Thoracic aorta (tissue), 2 donors: ENCODE results near the gene COMMD4. TPM values are rescaled to one million over a fixed set of nuclear protein-coding genes. Genes with fewer than 3 reads are reported as not detected.

ENCODE experiments used
- ATAC-seq: fragments of 150-250 bp; one replicate; pipeline ENCODE4 v1.8.0; 2017; ENCODE audit warnings: low read depth; ENCODE audit not compliant: insufficient number of reproducible peaks, low FRiP score
- DNase-seq: peaks from one replicate; pipeline ENCODE4 v3.0.0-alpha.2; 2020; ENCODE audit warnings: low spot score
- H3K27ac ChIP-seq, 2 donors: fragments of 200-600 bp; sonication (generic); 1 replicate in 1 of 2; 2 replicates in 1 of 2; pipeline ENCODE4 v1.5.1; 2016; ENCODE audit warnings: mild to moderate bottlenecking in 2 of 2, moderate library complexity in 2 of 2
- H3K27me3 ChIP-seq: fragments of 200-600 bp; sonication (generic); replicated peaks from 2 replicates; pipeline ENCODE4 v1.6.0; 2016; ENCODE audit warnings: mild to moderate bottlenecking; ENCODE audit not compliant: insufficient read depth
- H3K36me3 ChIP-seq: fragments of 200-600 bp; sonication (generic); one replicate; pipeline ENCODE4 v1.5.1; 2016
- H3K4me1 ChIP-seq, 2 donors: fragments of 200-600 bp; sonication (generic); 1 replicate in 1 of 2; 2 replicates in 1 of 2; pipeline versions ENCODE4 v1.5.1 to v1.6.0; 2016; ENCODE audit warnings: low read depth in 2 of 2, mild to moderate bottlenecking in 1 of 2; ENCODE audit not compliant: control insufficient read depth in 1 of 2
- H3K4me3 ChIP-seq: fragments of 200-600 bp; sonication (generic); 2 replicates; pipeline ENCODE4 v1.5.1; 2016; ENCODE audit warnings: mild to moderate bottlenecking
- H3K9me3 ChIP-seq: fragments of 200-600 bp; sonication (generic); 2 replicates; pipeline ENCODE4 v1.5.1; 2016
- total RNA-seq, 2 donors: library from RNA; depleted of rRNA; stranded (reverse); fragments of >200 nt; gene quantifications; one replicate each; pipeline versions ENCODE4 v1.1.0 to v1.2.3, GENCODE V29; 2016
- TF ChIP-seq, protein P1 (sequence below): fragments of 200-600 bp; sonication (generic); IDR thresholded peaks from one replicate; pipeline ENCODE4 v1.5.1; 2019; ENCODE audit warnings: antibody characterized with exemption

Gene COMMD4
- total RNA-seq, 2 donors from 2014 or later = 57.6 to 71.2 TPM

GRCh38 chr15:75356006-75356405 is 20.1 kb downstream of the COMMD4 start:
- Histone ChIP-seq H3K27me3 (no peaks in the 10 kb centered on the region), H3K4me1 (no peaks in the 10 kb centered on the region), H3K27ac (no peak overlapping the region), H3K36me3 (peaks cover 20% of the 10 kb centered on the region), H3K4me3 (no peak overlapping the region), H3K9me3 (no peaks in the 10 kb centered on the region)
- no peak for DNase-seq
- ATAC-seq = no peak
- TF ChIP-seq, protein P1, sequence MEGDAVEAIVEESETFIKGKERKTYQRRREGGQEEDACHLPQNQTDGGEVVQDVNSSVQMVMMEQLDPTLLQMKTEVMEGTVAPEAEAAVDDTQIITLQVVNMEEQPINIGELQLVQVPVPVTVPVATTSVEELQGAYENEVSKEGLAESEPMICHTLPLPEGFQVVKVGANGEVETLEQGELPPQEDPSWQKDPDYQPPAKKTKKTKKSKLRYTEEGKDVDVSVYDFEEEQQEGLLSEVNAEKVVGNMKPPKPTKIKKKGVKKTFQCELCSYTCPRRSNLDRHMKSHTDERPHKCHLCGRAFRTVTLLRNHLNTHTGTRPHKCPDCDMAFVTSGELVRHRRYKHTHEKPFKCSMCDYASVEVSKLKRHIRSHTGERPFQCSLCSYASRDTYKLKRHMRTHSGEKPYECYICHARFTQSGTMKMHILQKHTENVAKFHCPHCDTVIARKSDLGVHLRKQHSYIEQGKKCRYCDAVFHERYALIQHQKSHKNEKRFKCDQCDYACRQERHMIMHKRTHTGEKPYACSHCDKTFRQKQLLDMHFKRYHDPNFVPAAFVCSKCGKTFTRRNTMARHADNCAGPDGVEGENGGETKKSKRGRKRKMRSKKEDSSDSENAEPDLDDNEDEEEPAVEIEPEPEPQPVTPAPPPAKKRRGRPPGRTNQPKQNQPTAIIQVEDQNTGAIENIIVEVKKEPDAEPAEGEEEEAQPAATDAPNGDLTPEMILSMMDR = no peak

DNA sequence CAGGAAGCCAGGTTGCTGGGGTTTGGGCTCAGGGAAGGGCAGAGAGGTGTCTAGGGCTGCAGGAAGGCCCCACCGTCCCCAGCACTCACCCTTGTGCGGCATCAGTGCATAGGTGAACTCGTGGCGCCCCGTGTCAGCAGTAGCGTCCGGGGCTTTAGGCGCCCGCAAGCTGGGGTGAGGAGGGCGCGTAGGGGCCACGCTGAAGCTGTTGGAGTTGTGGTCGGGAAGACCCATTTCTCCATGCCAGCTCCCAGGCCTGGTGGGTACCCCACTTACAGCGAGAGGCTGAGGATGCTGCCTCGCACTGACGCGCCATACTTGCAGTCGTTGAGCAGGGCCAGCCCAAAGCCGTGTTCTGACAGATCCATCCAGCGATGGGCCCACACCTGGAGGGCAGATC is 20.7 kb downstream of the COMMD4 start:
- no peak overlapping the region for H3K27ac ChIP-seq
- H3K9me3 ChIP-seq = no peaks in the 10 kb centered on the region
- TF ChIP-seq, protein P1 = no peak
- H3K36me3 ChIP-seq = peaks cover 20% of the 10 kb centered on the region
- H3K4me3 ChIP-seq = no peak overlapping the region
- H3K4me1 ChIP-seq = no peaks in the 10 kb centered on the region
- no peak for DNase-seq
- no peaks in the 10 kb centered on the region for H3K27me3 ChIP-seq
- ATAC-seq = no peak

DNA sequence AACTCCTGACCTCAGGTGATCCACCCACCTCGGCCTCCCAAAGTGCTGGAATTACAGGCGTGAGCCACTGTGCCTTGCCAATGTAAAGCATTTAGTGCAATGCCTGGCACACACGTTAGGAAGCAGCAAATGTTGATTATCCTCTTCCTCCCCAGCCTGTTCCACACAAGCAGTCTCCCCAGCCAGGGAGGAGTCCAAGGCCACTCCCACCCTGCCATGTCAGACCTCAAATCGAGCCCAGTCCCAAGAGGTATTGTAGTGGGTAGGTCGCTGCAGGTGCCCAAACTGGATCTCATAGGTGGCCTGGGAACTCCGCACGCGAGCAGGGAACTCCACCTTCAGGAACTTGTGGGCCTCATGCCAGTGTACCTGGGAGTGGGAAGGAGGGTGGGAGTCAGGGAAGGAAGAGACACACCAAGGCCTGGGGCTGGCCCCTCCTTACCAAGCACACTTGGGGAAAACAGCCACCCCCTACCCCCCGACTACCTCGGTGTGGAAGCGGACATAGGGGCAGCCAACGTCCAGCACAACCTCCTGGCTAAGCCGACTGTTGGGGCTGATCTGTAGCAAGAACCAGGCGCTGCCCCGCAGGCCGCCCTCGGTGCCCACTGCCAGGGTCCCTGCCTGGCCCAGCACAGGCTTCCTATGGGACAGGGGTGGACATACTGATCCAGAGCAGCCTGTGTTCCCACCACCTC is 22.3 kb downstream of the COMMD4 start:
- Histone ChIP-seq H3K36me3 (peaks cover 32% of the 10 kb centered on the region), H3K4me1 (no peaks in the 10 kb centered on the region), H3K27me3 (no peaks in the 10 kb centered on the region), H3K4me3 (no peak overlapping the region), H3K27ac (no peak overlapping the region), H3K9me3 (no peaks in the 10 kb centered on the region)
- TF ChIP-seq, protein P1 = no peak
- DNase-seq (no peak), ATAC-seq (no peak)

DNA sequence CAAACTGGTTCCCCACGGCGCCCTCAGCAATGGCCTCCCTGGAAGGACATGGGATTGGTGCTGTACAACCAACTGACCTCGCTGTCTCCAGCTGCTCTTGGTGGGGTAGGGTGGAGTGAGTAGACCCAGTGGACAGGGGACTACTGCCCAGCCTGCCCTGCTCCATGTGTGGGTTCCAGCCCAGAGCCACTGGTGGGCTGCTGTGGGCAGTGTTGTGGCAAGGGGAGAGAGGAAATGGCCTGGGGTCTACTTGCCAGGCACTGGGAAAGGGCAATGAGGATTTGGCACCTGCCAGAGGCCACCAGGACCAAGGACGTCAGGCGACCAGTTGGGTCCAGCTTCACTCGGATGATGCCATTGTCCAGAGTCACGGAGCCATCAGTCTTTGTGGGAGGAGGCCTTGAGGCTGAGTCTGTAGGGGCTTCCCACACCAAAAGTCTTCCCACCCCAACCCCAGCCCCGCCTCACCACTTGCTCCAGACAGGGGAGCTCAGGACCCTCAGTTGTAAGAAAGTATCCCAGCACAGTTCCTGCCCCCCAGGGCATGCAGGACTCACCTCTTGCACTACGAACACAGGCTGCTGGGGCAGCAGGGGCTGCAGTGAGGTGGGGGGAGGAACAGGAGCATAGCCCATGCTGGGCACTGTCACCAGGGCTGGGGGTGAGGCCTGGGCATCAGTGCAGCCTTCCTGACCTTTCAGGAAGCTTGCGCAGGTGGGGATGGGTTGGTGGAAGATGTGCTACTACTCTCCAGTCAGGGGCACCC is 23.1 kb downstream of the COMMD4 start:
- TF ChIP-seq, protein P1 = no peak
- no peaks in the 10 kb centered on the region for H3K4me1 ChIP-seq
- no peak overlapping the region for H3K27ac ChIP-seq
- no peaks in the 10 kb centered on the region for H3K9me3 ChIP-seq
- no peaks in the 10 kb centered on the region for H3K27me3 ChIP-seq
- DNase-seq (no peak), ATAC-seq (no peak)
- H3K4me3 ChIP-seq = no peak overlapping the region
- H3K36me3 ChIP-seq = peaks cover 32% of the 10 kb centered on the region

- Histone ChIP-seq H3K4me1 (no peaks in the 10 kb centered on the region), H3K27ac (no peak overlapping the region), H3K9me3 (no peaks in the 10 kb centered on the region), H3K36me3 (peaks cover 39% of the 10 kb centered on the region), H3K27me3 (no peaks in the 10 kb centered on the region), H3K4me3 (no peak overlapping the region)
- TF ChIP-seq, protein P1 = no peak
- ATAC-seq (no peak), DNase-seq (no peak)
Observed at GRCh38 chr15:75359537-75360250, 23.8 kb downstream of the COMMD4 start.
